GM21447 (cell line): ENCODE data around the gene OGFR.
A peak's percentile ranks its signal among the peaks of the same experiment; 100 is the strongest.

Experiments
- ATAC-seq: cut with Tn5 transposase; IDR thresholded peaks from one replicate; pipeline ENCODE4 v1.9.1; 2021; ENCODE audit not compliant: unreplicated experiment

OGFR gene

DNA sequence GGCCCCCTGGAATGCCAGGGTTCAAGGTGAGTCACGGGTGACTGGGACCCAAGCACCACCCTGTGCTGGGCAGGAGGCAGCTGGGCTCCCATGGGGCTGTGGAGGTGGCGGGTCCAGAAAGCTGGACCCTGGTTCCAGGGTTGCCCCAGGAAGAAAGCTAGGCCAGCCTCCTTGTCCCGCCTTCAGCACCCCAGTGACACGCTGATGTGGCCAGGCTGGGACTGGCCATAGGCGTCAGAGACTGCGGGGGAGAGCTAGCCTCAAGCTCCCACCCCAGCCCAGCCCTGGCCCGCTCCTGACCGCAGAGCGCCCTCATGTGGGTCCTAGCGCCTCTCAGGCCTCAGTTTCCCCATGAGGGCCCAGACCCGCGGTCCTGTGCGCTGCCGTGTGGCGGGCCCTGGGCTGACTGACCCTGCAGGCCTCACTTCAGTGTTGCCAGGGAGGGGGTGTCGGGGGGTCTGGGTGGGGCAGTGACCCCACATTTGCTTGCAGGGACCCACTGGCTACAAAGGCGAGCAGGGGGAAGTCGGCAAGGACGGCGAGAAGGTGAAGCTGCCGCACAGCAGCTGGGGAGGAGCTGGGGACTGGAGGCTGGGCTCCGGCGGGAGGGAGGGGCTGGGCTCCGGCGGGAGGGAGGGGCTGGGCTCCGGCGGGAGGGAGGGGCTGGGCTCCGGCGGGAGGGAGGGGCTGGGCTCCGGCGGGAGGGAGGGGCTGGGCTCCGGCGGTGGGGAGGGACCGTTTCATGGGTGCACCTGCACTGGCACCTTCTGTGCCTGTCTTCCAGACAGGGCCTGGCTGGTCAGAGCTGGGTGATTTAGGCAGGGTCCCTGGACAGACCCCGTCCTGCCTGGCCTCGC, 20.1 kb downstream of the OGFR start:
- no peak for ATAC-seq

DNA sequence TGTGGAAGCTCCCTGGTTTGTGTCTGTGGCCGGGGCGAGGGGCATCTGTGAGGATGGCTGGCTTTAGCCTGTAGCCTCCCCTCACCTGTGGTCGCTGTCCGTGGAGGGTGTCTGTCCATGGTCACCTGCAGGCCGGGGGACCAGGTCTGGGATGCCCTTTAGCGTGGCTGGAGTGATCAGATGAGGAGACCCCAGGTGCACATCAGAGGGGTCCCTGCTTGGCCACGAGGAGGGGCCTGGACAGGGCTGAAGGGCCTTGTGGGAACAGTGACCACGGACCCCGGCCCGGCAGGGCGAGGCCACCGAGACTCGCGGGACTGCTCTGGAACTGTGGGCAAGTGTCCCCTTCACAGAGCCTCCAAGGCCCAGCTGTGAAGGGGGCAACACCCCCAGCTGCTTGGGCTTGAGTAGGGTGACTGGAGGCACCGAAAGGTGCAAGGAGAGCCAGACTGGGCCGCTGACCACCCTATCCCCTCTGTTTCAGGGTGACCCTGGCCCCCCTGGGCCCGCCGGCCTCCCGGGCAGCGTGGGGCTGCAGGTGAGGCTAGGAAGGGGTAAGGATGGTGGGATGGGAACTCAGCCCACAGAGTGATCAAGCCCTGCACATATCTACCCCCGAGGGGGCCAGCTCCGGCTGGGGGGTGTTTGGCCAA, 20.8 kb downstream of the OGFR start:
- no peak for ATAC-seq

DNA sequence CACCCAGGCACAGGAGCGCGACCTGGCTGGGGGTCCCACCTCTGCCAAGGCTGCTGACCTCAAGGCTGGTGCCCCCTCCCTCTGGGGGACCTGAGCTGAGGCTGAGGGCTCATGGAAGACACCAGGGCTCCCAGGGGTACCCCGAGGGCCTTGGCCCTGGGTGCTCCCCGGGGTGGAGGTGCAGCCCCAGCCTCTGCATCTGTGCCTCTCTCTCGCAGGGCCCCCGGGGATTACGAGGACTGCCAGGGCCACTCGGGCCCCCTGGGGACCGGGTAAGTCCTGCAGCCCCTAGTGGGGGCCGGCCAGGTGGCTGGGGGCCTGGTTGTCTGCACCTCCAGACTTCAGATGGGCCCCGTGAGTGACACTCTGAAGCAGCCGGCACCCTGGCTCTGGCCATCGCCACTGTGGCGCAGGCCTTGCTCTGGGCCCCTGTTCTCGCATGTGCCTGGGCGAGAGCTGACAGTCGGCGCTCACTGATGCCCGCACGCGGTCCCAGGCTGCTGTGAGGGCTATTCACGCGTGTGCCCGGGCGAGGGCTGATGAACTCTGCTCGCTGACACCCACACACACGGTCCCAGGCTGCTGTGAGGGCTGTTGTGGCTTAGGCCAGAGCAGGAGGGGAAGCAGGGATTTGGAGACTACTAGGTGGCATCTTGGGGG, 21.5 kb downstream of the OGFR start:
- ATAC-seq: no peak

DNA sequence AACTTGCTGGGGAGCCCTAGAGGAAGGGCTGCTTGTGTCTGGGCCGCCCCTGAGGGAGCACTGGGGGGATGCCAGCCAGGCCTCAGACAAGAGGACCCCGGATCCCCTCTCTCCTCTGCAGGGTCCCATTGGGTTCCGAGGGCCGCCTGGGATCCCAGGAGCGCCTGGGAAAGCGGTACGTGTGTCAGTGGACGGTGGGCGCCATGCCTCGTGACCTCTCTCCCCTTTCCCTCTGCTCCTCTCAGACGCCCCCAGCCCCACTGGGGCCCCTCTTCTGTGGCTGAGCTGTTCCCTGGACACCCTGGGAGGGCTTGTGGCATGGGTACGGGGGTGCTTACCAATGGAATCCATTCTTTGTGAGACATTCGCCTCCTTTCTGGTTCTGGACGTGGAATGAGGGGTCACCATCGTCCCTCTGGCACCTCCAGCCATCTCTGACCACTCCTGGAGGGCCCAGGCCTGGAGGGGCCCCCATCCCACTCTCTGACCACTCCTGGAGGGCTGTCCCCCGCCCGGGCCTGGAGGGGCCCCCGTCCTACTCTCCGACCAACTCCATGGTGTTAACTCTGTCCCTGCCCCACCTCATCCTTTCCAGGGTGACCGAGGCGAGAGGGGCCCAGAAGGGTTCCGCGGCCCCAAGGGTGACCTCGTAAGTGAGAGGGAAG, 22.1 kb downstream of the OGFR start:
- ATAC-seq: no peak

DNA sequence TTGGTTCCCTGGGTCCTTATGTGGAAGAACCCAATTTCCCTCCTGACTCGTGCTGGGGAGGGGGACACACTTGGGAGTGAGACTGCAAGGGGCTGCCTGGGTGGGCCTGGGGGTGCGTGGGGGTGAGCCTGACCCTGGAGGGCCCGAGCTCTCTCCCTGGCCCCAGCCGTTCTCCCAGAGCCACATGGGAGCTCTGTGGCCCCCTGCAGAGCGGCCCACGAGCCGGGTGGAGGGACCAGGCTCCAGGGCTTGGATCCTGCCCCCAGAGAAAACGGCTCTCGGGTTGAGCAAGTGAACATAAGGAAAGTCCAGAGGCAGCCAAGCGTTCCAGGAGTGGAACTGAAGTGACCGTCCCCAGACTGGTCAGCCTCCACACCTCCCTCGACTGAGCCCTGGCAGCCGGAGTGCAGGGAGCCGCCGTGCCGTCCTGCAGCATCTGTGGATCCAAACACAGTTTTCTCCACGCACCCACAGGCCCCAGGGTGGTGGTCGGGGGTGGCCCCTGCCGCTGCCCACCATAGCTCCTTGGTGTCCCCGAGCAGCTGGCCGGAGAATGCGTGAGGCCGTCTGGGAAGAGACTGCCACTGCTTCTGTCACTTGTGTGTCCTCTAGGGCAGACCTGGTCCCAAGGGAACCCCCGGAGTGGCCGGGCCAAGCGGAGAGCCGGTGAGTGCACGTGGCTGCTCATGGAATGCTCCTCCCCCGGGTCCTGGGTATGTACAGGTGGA, 22.8 kb downstream of the OGFR start:
- no peak for ATAC-seq

DNA sequence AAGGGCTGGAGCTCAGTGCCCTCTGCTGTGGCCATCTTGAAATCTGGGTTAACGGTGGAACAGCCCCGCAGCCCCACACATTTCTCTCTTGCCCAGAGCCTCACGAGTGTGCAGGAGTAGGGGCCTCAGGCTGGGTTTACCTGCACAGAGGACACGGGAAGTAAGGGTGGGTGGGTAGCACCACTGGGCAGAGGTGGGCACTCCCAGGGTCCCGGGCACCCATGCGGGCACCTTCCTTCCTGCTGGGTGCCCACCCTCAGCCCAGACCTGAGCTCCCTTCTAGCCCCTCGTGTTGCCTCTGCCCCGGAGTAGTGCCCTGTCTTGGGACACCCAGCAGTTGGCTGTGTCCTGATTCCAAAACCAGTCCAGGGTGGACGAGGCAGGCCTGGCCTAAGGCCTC, 23.4 kb downstream of the OGFR start:
- ATAC-seq: no peak

DNA sequence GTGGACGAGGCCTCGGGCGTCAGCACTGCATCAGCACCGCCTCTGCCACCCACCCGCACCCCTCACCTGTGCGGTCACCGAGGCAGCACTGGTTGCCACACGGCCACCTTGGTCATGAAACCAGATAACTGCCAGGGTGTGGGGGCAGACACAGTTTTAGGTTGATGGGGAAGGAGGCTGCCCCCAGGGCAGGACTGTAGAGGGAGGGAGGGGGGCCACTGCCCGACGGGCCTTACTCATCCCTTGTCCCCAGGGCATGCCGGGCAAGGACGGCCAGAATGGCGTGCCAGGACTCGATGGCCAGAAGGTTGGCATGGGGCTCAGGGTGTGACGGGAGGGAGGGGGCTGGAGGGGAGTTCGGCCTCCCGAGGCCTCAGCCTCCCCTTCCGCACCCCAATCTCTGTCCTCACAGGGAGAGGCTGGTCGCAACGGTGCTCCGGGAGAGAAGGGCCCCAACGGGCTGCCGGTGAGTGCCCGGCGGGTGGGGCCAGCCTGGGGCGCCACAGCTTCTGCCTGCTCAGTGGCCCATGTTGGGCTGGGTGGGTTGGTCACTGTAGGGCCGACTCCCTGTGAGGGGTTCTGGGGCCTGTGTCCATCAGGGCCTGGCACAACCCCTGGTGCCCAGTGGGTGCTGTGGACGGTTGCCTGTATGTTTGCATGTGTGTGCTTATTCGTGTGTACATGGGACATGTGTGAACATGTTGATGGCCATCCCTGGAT, 24.0 kb downstream of the OGFR start:
- ATAC-seq: no peak

DNA sequence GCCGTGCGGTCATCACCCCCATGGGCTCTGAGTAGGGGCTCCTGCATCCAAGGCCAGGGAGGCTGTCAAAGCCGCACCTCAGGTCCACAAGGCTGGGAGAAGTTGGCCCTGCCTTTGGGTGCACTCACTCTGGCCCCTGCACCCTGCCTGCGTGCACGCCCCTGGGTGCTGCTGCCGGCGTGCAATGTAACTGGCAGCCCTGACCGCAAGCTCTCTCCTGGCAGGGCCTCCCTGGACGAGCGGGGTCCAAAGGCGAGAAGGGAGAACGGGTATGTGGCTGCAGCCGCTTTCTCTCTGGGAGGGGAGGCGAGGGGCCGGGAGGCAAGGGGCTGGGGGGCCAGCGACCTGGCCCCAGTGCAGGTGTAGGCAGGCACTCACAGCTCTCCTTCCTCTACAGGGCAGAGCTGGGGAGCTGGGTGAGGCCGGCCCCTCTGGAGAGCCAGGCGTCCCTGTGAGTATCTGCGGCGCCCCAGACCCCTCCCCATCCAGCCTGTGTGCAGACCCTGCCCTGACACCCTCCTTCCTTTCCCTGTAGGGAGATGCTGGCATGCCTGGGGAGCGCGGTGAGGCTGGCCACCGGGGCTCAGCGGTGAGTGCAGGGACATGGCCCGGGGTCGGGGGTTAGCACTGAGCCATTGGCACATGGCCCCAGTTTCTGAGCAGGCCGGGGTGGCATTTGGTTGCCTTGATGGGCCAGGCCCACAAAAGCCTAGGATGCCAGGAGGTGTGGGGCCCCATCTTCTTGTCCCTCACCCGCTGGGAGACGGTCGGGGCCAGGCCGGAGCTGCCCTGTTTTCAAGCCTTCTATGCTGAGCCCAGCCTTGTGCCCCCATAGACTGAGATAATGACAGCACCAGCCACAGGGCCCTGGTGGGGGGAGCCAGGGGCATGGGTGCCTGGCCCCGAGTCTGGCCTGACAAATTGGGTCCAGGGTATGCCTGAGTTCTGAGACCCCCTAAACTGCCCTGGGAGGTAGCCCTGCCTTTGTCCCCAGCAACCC, 24.9 kb downstream of the OGFR start:
- ATAC-seq: no peak

DNA sequence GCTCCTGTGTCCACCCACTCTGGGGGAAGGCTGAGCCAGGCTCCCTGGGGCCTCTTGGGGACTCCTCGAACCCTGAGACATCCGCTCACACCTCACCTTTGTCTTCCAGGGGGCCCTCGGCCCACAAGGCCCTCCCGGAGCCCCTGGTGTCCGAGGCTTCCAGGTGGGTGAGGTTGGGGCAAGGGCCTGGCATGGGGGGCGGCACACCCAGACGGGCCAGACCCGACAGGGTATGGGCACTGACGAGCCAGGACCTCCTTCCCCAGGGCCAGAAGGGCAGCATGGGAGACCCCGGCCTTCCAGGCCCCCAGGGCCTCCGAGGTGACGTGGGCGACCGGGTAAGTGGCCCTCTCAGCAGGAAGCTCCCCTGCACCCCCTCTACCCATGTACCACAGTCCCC, 25.6 kb downstream of the OGFR start:
- no peak for ATAC-seq

DNA sequence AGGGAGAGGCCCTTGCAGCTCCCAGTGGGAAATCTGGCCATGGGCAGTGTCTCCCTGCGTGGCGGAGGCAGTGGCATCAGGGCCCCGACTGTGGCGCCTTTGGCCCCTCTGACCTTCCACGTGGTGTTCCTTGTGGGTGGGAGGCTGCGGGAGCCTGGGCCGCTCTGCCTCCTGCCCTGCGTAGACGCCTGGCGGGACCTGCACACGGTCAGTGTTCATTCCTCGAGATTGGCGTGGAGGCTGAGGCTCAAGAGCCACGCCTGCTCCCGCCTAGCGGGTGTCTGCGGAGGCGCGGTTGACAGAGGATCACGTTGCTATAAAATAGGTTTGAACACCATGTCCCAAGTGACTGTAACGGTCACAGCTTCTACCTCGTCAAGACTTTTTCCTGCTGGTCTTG, 26.2 kb downstream of the OGFR start:
- no peak for ATAC-seq

DNA sequence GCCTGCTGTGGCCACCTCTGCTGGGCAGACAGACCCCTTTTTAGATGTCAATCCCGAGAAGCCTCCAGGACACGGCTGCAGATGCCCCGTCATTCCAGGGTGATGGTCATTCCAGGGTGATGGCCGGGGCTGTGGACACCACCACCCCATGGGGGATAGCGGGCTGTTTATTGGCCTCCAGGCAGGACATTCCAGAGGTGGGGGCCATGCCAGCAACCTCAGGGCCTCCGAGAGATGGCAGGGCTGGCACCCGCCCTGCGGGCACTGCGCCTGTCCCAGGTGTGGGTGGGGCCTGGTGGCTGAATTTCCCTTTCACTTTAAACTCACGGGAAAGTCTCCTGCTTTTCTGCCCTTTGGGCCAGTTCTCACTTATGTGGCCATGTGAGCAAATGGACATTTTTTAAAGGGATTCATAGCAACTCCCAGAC, 26.7 kb downstream of the OGFR start:
- ATAC-seq: no peak

DNA sequence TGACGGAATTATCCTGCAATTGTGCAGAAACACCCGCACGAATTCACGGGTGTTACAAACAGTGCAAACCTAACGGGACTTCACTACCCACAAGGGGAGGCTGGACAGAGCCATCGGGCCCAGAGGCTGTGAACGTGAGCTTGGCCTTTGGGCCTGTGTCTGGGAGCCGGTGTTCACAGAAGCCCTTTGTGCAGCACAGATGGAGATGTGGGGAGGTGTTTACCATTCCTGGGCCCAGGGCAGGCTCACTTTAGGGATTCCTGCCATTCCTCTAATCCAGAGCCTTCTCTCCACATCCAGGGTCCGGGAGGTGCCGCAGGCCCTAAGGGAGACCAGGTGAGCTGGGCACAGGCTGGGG, 27.2 kb downstream of the OGFR start:
- ATAC-seq: no peak

DNA sequence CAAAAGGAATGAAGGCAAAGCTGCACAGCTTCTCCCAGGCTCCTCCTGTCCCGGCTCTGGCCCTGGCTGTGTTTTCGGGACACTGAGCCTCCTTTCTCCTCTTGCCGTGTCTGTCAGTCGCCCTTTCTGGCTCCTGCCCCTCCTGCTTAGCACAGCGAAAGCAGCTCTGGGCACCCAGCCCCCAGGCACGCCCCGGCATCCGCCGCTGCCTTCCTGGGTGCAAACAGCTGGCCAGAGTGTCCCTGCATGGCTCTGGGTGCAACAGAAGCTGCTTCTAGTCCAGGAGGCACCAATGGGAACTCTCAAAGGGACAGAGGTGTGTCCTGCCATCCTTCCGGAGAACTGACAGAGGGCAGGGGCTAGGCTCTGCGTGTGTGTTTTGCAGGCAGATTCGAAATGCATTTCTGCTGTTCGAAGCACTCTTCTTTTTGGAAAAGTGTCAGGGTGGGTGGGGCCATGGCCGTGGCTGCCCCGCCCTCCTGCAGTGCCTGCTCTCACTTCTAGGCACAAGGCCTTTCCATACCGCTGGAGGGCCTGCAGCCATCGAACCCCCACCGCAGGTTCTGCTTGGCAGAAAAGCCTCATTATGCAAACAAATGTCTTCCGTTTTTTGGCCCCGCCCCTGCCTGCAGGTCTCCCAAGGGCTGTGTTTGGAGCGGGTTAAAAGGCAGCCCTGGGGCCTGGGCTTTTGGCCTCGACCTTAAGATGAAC, 27.7 kb downstream of the OGFR start:
- ATAC-seq: peak; percentile 61

DNA sequence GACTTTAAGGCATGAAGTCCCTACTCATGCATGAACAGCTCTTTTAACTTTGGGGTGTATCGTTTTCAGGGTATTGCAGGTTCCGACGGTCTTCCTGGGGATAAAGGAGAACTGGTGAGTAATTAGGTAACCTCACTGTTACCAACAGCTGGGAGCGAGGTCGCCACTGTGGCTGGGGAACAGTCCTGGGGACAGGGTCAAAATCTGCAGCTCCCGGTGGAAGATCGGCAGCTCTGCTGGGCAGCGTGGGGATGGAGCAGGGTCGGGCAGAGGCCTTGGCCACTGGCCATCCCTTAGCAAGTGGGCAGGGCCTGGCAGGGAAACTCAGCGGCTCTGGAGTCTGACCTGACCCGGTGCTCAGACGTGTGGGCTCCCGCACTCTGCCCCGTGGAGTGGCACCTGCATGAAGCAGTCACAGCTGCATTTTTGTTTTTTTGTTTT, 28.3 kb downstream of the OGFR start:
- peak; percentile 31 for ATAC-seq

DNA sequence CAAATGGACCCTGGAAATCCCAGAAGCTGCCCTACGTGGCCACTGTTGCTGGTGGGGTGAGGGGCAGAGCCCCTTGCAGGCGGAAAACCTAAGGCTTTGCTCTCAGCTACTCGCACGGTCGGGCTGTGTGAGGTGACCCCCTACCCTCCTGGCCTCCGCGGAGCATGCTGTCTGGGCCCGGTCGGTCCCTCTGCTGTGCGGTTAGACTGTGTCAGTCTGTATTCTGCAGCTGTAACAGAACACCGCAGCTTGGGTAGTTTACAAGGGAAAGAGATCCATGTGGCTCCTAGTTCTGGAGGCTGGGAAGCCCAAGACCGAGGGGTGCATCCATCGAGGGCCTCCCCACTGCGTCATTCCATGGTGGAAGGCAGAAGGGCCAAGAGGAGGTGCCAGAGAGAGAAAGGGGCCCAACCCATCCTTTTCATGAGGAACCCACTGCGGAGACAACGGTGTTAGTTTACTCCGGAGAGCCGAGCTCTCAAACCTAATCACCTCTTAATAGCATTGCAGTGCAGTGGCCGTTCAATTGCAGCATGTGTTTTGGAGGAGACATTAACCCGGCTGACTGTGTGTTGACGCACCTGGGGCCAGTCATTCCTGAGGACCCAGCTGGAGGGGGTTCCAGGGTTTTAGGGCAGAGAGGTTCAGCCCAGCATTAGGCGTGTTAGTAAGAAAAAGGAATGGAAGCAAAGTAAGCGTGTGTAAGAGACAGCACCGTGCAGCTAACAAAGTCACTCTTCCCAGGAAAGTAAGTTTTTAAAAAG, 30.5 kb downstream of the OGFR start:
- no peak for ATAC-seq

DNA sequence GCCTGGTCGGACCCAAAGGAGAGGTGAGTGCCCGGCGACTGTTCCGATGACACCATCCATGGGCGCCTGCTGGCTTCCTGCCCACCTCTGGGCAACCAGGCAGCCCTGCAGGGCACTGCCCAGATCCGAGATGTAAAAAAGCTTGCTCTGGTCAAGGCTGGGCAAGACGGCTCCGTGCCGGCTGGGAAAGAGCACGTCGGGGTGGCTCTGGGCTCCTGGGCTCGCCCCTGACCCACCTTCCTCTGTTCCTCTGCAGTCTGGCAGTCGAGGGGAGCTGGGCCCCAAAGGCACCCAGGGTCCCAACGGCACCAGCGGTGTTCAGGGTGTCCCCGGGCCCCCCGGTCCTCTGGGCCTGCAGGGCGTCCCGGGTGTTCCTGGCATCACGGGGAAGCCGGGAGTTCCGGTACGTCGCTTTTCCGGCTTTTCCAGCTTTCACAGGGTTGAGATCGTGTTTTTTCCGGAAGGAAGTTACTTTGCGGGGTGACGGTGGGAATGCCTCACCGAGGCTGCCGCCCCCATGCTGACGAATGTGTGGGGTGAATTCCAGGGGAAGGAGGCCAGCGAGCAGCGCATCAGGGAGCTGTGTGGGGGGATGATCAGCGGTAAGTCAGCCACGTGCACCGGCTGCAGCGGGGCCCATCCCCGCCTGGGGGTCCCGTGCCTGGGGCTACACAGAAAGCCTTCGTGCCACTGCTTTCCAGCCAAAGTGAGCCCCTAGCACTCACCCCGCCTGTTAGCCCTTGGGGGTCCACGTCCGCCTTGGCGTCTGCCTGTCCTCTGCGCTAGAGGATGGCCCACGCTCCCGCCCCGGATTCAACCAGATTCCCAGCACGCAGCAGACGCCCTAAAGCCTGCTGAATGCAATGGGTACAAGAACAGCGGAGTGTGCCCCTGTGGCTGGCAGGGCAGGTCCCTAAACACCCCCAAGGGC, 31.6 kb downstream of the OGFR start:
- no peak for ATAC-seq
